ENCODE results near the gene CHD9NB. TPM values are rescaled to one million over a fixed set of nuclear protein-coding genes. Genes with fewer than 3 reads are reported as not detected.
A peak's percentile ranks its signal among the peaks of the same experiment; 100 is the strongest.

The CHD9NB gene
- total RNA-seq: 0.97 TPM
- long read RNA-seq: 0 reads

DNA sequence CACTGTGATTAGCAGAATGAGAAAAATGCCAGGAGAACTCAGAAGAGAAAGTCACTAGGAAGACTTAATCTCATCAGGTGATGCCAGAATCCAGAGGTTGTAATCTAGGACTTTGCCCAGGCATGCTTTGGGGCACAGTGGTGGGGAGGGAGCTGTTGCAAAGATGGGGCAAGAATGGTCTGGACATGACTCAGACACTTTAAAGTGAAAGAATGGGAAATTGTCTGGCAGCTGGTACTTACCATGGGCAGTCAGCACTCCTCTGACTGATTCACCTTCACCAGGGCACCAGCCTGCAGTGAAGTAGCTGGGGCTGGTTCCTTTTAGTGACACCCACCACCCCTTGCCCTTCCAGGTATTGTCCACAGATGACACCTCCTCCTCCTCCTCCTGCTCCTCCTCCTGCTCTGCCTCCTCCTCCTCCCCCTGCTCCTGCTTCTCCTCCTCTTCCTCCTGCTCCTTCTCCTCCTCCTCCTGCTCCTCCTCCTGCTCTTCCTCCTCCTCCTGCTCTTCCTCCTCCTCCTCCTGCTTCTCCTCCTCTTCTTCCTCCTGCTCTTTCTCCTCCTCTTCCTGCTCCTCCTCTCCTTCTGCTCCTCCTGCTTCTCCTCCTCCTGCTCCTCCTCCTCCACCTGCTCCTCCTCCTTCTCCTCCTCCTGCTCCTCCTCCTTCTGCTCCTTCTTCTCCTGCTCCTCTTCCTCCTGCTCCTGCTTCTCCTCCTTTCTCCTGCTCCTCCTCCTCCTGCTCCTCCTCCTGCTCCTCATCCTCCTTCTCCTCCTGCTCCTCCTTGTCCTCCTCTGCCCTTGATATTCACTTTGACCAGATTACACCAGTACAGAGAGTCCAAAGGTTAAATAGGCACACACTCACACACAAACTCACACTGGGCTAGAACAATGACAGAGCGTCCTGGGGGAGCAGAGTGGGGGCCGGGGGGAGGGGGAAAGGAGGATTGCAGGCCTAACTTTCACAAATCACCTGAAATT, at the start of gene CHD9NB:
TSS of gene CHD9NB (minus strand) at position 379 of the 983 bp plus-strand sequence. CDS start 8,739 bp downstream, outside the sequence.
- ATAC-seq: peak; percentile 5
- no peak for DNase-seq
- intact Hi-C loops (cut with micrococcal nuclease): loop anchor here (10.0 kb wide), 1 partner anchor 152 kb away; no protein-coding TSS in a partner anchor

DNA sequence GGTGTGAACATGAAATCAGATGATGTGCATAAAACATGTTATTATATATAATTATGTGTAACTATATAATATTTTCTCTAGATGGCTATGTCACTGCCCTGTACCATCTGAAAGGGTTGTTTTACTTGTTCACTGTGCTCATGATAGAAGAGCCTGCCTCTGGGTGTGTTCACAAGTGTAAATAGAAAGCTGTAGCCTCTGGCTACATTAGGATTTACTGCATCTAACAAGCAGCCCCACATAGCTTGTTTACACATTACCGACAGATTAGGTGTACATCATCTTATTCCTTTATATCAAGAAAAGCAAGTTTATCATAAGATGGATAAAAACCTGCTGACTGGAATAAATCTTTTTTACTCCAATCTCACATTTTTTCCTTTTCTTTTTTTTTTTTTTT, 48.2 kb upstream of the CHD9NB start:
- DNase-seq (no peak), ATAC-seq (no peak)
- intact Hi-C loops (cut with micrococcal nuclease): no loop called here

DNA sequence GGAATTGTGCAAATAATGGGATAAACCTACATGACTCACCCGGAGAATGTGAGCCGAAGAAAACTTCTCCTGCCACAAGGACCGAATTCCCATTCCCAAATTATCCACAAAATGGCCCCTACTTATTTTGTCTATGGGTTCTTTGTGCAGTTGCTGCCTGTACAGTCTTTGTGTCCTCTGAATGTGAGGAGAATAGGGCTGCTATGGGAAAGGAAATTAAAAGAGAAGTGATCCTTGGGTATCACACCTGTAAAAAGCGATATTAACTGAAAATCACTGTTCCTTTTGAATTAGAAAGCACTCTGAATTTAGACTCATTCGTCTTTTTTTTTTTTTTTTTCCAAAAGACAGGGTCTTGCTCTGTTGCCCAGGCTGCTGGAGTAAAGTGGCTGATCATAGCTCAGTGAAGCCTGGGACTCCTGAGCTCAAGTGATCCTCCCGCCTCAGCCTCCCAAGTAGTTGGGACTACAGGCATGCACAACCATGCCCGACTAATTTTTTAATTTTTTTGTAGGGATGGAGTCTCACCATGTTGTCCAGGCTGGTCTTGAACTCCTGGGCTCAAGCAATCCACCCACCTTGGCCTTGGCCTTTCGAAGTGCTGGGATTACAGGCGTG, 47.5 kb upstream of the CHD9NB start:
- intact Hi-C loops (cut with micrococcal nuclease): no loop called here
- no peak for ATAC-seq
- DNase-seq: no peak

DNA sequence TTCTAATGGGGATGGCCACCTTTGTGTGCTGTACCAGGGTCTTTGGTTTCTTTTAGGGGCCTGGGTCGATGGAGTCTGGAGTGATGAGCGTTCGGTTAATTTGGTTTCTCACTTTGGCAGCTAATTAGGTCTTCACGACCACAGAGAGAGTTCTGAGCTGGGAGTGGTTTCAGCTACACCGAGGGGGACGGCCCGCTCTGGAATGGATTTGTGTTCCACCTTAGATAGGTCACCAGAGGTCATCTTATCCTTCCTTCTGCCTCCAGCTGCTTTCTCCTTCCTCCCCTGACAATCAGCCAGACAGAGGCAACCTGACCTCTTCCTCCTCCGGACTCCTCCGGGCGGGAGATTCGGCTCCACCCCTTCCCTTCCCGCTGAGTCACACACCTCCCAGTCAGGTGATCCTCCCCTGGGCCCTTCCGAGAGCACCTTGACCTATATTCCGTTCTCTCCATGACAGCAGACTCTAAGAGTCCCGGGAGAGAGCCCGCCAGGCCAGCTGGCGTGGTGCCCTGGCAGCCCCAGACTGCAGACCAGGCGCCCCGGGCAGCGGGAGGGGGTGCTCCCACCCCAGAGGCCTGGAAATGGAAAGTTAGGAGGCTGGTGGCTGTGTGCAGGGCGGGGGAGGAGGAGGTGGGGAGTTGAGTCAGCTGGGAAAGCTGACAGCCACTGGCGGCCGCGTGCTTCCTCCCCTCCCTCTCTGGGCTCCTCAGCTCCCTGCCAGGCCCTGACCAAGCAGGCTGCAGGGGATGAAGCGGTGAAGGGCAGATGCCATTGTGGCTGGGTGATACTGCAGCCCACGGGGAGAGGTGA, 46.8 kb upstream of the CHD9NB start:
- DNase-seq (peak; percentile 95), ATAC-seq (peak; percentile 92)
- intact Hi-C loops (cut with micrococcal nuclease): no loop called here

DNA sequence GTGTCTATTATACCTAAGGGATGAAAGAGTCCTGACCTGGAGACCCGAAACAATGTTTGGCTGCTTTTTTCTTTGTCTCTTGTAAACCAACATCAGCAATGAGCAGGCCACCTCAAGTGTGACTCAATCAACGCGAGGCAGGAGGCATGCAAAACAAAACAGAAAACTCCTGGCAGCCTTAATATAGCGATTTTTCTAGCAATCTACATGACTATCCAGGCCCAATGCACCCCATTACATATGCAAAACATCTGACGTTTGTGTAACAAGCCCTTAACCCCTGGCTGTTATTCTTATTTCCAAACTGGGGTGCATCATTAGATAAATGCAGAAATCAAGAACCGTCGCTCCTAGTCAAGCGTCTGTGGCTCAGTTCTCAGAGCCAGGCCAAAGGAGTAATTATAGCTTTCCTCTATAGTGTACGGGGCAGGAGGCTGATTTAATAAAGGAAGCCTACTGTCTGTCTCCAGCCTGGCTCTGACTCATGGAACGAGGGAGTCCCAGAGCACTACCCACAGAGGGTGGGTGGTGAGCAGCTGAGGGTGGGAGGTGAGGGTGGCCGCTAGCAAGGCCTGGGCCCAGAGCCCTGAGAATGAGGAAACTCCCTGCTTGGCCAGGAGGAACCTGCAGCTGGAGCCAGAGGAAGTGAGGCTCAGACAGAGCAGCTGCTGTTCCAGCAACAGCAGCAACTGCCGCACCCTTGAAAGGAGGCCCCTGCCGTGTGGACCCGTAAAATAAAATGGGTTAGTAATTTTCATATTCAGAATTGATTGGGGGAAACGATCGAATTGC, 46.0 kb upstream of the CHD9NB start:
- DNase-seq (peak; percentile 90), ATAC-seq (peak; percentile 85)
- intact Hi-C loops (cut with micrococcal nuclease): no loop called here

DNA sequence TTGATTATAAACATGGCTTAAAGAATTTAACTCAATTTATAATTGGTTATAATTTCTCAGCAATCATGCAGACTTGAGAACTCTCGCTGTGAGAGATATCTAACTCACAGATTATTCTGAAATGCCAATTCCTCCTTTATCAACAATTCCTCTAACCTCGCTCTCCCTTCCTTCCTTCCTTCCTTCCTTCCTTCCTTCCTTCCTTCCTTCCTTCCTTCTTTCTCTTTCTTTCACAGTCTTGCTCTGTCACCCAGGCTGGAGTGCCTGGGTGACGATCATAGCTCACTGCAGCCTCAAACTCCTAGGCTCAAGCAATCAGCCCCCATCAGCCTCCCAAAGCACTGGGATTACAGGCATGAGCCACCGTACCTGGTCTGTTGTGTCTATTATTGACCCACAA, 44.5 kb upstream of the CHD9NB start:
- intact Hi-C loops (cut with micrococcal nuclease): no loop called here
- DNase-seq (no peak), ATAC-seq (no peak)

DNA sequence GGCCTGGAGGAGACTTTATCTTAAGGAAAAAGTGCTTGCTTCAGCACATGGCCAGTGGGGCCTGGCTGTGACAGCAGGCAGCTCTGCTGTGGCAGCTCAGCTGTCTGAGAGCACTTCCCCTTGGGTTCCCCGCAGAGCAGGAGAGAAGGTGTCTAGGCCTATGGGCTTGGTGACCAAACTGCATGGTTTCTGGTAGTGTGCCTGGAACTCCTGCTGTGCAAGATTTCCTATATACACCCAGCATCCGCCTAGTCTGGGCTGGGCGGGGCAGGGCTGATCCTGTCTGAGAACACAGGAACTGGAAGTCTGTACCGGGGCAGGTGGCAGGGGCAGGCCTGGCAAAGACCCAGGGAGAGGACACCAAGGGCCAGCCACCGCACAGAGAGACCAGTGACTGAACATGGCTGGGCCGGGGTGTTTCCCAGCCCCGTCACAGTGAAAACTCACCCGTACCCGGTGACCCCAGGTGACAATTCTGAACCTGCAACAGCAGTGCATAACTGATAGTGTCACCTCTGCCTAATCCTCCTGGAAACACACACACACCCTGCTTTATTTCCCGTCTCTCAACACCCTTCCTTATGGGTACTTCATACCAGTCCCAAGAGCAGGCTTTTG, 41.4 kb upstream of the CHD9NB start:
- ATAC-seq: no peak
- DNase-seq: peak; percentile 73
- intact Hi-C loops (cut with micrococcal nuclease): no loop called here

DNA sequence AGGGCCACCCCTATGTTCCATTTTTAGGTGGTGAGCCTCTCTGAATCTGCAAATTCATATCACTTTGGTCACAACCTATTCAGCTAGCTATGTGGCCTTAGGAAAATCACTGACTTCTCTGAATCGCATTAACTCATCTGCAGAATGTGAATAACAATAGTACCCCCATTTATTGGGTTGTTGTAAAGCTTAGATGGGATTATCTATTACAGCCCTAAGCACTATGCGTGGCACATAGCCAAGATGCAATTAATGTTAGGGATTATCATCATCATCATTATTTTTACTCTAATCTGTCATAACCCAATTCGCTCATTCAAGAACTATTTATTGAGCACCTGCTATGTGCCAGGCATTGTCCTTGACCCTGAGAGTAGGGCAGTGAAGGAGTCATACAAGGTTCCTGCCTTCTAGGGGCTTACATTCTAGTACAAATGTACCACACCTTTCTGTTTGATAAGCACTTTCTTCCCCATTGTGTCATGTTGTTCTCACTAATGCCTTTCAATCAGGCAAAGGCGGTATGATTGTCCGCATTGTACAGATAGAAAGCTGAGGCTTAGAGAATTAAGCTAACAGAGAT, 40.6 kb upstream of the CHD9NB start:
- ATAC-seq (no peak), DNase-seq (no peak)
- intact Hi-C loops (cut with micrococcal nuclease): no loop called here

DNA sequence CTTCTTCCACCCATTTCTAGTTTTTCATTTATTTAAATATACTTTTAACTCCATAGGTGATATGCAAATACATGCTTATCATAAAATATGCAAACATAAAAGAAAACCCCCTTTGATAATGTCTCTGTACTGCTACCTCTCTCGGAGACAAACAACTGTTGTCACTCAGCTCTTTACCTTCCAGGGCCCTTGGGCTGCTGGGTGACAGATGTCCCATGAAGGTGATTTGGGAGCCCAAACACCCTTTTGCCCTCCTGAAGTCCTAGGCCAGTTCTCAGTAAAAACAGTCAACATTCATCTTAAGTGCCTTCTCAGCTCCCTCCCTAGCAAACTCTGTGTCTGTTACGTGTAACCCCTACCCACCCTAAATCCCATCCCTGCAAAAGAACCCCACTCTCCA, 39.6 kb upstream of the CHD9NB start:
- ATAC-seq (no peak), DNase-seq (no peak)
- intact Hi-C loops (cut with micrococcal nuclease): no loop called here

DNA sequence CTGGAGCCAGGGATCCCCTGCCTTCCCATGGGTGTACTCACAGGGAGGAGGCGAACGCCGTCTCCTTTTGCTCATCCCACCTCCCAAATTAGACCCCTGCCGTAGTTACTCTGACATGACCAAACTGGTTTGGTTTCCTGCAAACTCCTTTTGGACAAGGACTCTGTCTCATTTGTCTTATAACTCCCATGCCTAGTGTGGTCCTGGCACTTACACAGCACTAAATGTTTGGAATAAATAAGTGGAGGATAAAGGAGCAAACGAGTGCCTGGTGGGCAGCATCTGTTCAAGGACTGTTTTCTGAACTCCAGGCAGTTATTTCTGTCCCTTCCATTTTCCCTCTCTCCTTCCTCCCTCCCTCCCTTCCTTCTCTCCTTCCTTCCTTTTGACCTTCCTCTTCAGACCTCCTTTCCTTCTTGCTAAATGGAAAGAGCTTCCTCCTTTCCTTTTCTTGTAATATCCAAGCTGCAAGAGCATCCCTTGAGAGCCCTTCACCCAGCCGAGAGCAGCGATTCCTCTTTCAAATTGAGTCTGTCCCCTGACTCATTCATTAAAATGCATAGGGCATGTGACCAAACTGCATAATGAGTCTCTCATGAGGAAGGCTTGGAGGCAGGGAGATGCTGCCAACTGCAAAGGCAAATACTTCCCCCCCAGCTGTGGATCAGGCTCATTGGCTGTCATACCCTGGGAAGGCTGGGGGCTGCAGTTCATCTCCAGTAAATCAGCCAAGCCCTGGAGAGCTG, 38.9 kb upstream of the CHD9NB start:
- peak; percentile 60 for ATAC-seq
- intact Hi-C loops (cut with micrococcal nuclease): no loop called here
- peak; percentile 73 for DNase-seq

DNA sequence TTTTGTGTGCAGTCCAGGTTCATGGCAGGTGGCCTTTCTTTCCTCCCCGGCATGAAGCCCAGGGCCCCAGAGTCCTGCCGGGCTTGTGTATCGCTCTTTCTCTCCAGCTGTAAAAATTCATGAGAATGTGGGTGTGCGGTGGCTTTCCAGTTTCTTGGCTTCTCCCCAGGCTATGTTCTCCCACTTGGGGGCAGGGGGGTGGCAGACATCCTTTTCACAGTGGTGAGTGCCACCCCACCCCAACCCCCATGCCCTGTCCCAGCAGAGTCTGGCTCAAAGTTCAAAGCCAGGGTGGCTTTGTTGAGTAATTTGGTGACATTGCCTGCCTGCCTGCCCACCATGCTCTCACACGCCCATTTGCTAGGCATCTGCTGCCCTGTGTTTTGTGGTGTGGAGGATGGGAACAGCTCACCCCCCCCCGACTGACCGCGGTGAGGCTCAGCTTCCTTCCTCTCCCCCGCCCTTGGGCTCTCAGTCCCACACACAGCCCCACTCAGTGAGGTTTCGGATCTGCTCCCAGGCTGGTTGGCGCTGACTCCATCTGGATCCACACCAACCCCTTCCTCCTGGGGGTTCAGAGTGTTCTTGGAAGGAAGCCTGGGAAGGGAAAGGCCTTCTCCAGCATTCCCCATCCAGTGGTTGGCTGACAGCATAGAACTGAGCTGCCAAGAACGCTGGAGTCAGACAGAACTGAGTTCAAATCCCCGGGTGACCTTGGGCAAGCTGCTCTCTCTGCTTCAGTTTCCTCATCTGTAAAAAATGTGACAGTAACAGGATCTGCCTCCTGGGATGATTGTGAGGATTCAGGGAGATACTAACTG, 38.1 kb upstream of the CHD9NB start:
- intact Hi-C loops (cut with micrococcal nuclease): no loop called here
- ATAC-seq (peak; percentile 90), DNase-seq (peak; percentile 92)

DNA sequence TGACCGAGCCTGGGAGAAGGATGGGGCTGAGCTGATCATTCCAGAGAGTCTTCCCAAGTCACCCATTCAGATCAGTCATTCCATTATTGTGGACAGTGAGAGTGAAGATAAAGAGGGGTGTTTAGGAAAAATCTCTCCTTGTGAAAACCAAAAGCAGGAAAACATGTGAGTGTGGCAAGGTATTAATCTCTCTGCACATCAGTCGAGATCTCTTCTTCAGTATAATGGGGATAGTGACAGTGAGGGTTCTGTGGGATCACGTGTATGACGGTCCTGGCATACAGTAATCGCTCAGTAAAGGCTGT, 37.5 kb upstream of the CHD9NB start:
- no peak for DNase-seq
- ATAC-seq: no peak
- intact Hi-C loops (cut with micrococcal nuclease): no loop called here

DNA sequence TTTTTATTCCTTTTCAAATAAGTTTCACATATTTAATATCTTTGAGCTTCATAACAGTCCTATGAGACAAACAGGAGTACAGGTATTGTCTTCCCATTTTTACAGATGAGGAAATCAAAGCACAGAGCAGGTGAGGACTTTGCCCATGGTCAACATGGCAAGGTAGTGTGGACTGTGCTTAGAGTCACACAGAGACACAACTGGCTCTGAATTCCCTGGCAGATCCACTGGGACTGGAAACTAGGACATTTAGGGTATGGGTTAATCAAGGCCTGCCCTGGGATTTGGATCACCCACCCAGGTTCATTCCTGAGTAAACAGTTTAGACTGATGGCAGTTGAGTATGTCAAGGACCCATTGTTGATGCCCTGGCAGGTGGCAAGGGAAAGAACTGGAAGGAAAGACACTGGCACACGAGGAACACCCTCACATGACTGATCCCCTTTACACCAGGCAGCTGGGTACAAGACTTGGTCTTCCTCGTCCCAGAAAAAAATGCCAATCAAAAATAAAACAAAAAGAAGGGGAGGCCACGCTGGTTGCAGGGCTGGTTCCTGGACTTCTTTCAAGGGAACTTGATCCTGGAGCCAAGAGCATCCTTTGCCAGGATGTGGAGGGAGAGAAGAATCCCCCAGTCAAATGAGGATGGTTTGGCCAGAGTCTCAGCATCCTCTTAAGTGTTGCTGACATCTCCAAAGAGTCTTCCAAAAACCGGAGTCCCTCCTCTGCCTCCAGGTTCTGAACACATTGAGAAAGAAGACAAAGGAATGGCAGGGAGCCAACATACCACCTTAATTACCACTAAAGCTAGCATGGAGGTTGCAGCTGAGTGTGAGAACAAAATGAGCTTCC, 37.0 kb upstream of the CHD9NB start:
- intact Hi-C loops (cut with micrococcal nuclease): no loop called here
- ATAC-seq (peak; percentile 4), DNase-seq (no peak)

DNA sequence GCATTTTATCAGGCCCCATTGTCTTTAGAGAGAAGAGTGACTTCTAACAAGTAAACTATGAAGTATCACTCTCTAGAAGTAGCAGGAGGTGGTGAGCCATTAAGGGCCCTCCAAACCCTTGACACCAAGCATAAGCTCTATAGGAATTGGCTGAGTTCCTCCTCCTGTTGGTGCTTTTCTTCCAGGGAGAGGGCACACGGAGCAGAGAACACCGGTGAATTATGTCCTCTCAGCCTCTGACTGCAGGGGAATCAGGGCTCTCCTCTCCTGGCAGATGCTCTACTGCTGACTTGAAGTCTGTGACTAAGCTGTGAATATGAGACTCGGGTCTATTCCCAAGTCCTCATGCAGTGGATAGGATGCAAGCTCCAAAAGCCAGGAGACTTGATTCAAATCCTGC, 34.4 kb upstream of the CHD9NB start:
- intact Hi-C loops (cut with micrococcal nuclease): no loop called here
- DNase-seq: no peak
- ATAC-seq: no peak

DNA sequence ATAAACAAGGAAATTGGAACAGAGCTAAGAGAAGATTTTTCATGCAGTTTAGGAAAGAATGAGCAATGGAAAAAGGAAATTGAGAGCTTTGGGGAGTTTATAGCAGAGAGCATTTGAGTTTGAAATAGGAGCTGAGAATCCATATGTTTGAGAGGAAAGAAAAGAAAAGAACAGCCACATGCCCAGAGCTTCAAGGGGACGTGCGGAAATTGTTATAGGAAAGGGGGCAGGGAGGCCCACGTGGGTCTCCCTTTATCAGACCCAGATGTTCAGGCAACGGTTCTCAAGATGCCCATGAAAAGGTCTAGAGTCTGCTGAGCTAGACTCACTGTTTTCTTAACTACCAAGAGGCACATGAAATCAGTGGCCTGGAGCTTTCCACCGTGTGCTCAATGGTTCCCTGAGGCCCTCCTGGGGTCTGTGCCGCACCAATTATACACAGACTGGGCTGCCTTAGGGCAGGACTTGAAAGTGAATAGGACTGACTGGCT, 33.3 kb upstream of the CHD9NB start:
- ATAC-seq (no peak), DNase-seq (no peak)
- intact Hi-C loops (cut with micrococcal nuclease): no loop called here

DNA sequence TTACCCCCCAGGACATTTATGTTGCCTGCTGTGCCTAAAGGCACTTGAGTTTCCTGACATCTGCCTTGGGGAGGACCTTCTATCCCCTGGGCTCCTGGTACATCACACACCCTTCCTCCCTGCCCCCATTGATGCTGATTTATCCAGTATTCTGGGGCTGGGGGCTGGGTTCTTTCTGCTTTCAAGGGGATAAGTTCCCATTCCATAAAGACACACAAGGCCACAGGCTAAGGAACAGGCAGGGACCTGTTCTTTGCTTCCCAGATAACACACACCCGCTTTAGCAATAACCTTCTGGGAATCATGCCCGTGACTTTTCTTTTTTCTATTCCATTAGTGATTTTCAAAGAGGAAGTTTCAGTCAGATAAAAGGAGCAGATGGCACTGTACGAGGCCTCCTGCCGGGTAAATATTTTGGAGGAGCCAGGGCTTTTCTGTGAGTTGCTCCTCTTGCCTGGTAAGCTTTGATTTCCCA, 32.7 kb upstream of the CHD9NB start:
- intact Hi-C loops (cut with micrococcal nuclease): no loop called here
- peak; percentile 34 for ATAC-seq
- DNase-seq: no peak

All from left ventricle myocardium superior (tissue), 1 donor.